Astrocyte (in vitro differentiated cells and primary cell): ENCODE results near the gene ADGRL1. TPM values are rescaled to one million over a fixed set of nuclear protein-coding genes. Genes with fewer than 3 reads are reported as not detected.

Experiments
- DNase-seq: peaks from one replicate; pipeline ENCODE4 v3.0.0-alpha.2; 2010; ENCODE audit warnings: low read depth
- FAIRE-seq: peaks from 2 replicates; lab custom pipeline; 2011; peaks lifted over from hg19 to GRCh38; lab: Jason Lieb, UNC
- H2AFZ ChIP-seq: 2 replicates; pipeline ENCODE4 v1.6.0; 2012; ENCODE audit warnings: low read depth, low read length, inconsistent platforms
- H3K27ac ChIP-seq: 2 replicates; pipeline ENCODE4 v1.5.1; 2011; ENCODE audit warnings: low read depth, low read length, inconsistent platforms
- H3K27me3 ChIP-seq: 2 replicates; pipeline ENCODE4 v1.6.0; 2011; ENCODE audit warnings: low read length, inconsistent platforms; ENCODE audit not compliant: insufficient read depth
- H3K36me3 ChIP-seq: 2 replicates; pipeline ENCODE4 v1.5.1; 2011; ENCODE audit warnings: low read length, inconsistent platforms; ENCODE audit not compliant: insufficient read depth
- H3K4me1 ChIP-seq: 2 replicates; pipeline ENCODE4 v1.5.1; 2011; ENCODE audit warnings: low read length, inconsistent platforms; ENCODE audit not compliant: insufficient read depth
- H3K4me2 ChIP-seq: 2 replicates; pipeline ENCODE4 v1.6.0; 2012; ENCODE audit warnings: low read length, inconsistent platforms
- H3K4me3 ChIP-seq: 2 replicates; pipeline ENCODE4 v1.5.1; 2011; ENCODE audit warnings: low read depth, mild to moderate bottlenecking, low read length, inconsistent platforms; ENCODE audit not compliant: insufficient read depth
- H3K79me2 ChIP-seq: 2 replicates; pipeline ENCODE4 v1.6.0; 2012; ENCODE audit warnings: mild to moderate bottlenecking, low read length, inconsistent platforms; ENCODE audit not compliant: insufficient read depth
- H3K9ac ChIP-seq: 2 replicates; pipeline ENCODE4 v1.6.0; 2012; ENCODE audit warnings: mild to moderate bottlenecking, low read length, inconsistent platforms
- H3K9me3 ChIP-seq: 2 replicates; pipeline ENCODE4 v1.5.1; 2012; ENCODE audit warnings: low read depth, mild to moderate bottlenecking, low read length, inconsistent platforms; ENCODE audit not compliant: insufficient read depth
- H4K20me1 ChIP-seq: 2 replicates; pipeline ENCODE4 v1.6.0; 2012; ENCODE audit warnings: low read length, inconsistent platforms; ENCODE audit not compliant: insufficient read depth
- H3K27ac Mint-ChIP-seq: one replicate; pipeline ENCODE4 v1.8.0; 2021; ENCODE audit warnings: mild to moderate bottlenecking, mixed read lengths; ENCODE audit not compliant: unreplicated experiment
- H3K27me3 Mint-ChIP-seq: one replicate; pipeline ENCODE4 v1.8.0; 2021; ENCODE audit warnings: low read depth, mixed read lengths; ENCODE audit not compliant: unreplicated experiment
- H3K36me3 Mint-ChIP-seq: one replicate; pipeline ENCODE4 v1.8.0; 2021; ENCODE audit warnings: low read depth, mixed read lengths; ENCODE audit not compliant: unreplicated experiment
- H3K4me1 Mint-ChIP-seq: one replicate; pipeline ENCODE4 v1.8.0; 2021; ENCODE audit warnings: low read depth, mixed read lengths; ENCODE audit not compliant: unreplicated experiment
- H3K4me3 Mint-ChIP-seq: one replicate; pipeline ENCODE4 v1.8.0; 2021; ENCODE audit warnings: mild to moderate bottlenecking, moderate library complexity, mixed read lengths; ENCODE audit not compliant: unreplicated experiment
- H3K9me3 Mint-ChIP-seq: one replicate; pipeline ENCODE4 v1.8.0; 2021; ENCODE audit warnings: mild to moderate bottlenecking, mixed read lengths; ENCODE audit not compliant: unreplicated experiment
- EZH2 ChIP-seq: IDR thresholded peaks from 2 replicates; pipeline ENCODE4 v1.6.1; 2012; ENCODE audit warnings: mild to moderate bottlenecking, low read length, inconsistent platforms; ENCODE audit not compliant: insufficient read depth
- total RNA-seq: library from RNA; stranded (reverse); gene quantifications from 2 replicates; pipeline ENCODE4 v1.2.1, GENCODE V29; 2021
- TF ChIP-seq, protein P1 (sequence below): IDR thresholded peaks from 2 replicates; pipeline ENCODE4 v1.5.1; 2011; ENCODE audit warnings: low read depth, mild to moderate bottlenecking, inconsistent platforms, low read length, moderate library complexity; ENCODE audit not compliant: insufficient read depth

ADGRL1 gene
- total RNA-seq, 1 donor from 2014 or later = 40.9 TPM

DNA sequence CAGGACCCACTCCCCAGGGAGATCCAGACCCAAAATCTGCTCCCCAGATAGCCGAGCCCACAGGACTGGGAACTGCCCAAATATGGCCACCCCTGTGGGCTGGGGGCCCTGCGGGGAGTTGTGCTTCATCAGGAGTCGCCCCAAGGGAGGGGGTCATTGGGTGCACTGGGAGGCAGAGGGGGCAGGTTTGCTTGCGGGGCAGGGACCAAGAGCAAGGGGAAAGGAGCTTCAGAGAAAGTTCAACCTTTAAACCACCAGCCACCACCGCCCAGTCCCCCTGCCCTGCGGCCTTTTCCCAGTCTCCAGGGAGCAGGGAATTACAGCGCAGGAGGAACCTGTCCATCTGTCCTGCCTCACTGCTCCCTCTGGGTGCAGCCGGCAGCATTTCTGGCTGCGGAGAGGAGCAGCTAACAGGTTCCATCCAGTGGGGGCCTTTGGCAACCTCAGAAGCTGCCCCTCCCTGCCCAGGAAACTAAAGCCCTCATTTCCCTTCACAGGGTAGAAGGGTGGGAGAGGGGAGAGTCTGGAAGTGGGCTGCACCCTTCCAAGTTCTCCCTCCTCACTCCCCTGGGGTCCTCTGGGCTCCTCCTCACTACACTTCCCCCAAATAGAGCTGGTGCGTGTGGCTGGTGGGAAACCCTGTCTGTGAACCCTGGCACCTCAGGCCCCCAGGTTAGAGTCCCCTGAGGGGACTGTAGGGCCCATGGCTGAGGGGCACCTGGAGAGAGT, 55.8 kb downstream of the ADGRL1 start:
- H3K4me1 ChIP-seq = peaks cover 10% of the 10 kb centered on the region
- Mint-ChIP-seq H3K4me3 (no peak overlapping the region), H3K27me3 (no peaks in the 10 kb centered on the region), H3K9me3 (no peaks in the 10 kb centered on the region), H3K4me1 (peaks cover 21% of the 10 kb centered on the region), H3K36me3 (peaks cover 5% of the 10 kb centered on the region), H3K27ac (no peak overlapping the region)
- TF ChIP-seq, protein P1, sequence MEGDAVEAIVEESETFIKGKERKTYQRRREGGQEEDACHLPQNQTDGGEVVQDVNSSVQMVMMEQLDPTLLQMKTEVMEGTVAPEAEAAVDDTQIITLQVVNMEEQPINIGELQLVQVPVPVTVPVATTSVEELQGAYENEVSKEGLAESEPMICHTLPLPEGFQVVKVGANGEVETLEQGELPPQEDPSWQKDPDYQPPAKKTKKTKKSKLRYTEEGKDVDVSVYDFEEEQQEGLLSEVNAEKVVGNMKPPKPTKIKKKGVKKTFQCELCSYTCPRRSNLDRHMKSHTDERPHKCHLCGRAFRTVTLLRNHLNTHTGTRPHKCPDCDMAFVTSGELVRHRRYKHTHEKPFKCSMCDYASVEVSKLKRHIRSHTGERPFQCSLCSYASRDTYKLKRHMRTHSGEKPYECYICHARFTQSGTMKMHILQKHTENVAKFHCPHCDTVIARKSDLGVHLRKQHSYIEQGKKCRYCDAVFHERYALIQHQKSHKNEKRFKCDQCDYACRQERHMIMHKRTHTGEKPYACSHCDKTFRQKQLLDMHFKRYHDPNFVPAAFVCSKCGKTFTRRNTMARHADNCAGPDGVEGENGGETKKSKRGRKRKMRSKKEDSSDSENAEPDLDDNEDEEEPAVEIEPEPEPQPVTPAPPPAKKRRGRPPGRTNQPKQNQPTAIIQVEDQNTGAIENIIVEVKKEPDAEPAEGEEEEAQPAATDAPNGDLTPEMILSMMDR = no peak
- TF ChIP-seq EZH2 = no peak
- FAIRE-seq = no peak
- no peak overlapping the region for H2AFZ ChIP-seq
- no peak for DNase-seq
- H3K9me3 ChIP-seq = no peaks in the 10 kb centered on the region
- H3K4me2 ChIP-seq = peak overlapping the region; percentile 64
- H3K27me3 ChIP-seq = no peaks in the 10 kb centered on the region
- no peak overlapping the region for H3K4me3 ChIP-seq
- peaks cover 31% of the 10 kb centered on the region for H4K20me1 ChIP-seq
- H3K9ac ChIP-seq = no peak overlapping the region
- H3K27ac ChIP-seq = no peak overlapping the region
- peaks cover 9% of the 10 kb centered on the region for H3K79me2 ChIP-seq
- H3K36me3 ChIP-seq = no peaks in the 10 kb centered on the region

DNA sequence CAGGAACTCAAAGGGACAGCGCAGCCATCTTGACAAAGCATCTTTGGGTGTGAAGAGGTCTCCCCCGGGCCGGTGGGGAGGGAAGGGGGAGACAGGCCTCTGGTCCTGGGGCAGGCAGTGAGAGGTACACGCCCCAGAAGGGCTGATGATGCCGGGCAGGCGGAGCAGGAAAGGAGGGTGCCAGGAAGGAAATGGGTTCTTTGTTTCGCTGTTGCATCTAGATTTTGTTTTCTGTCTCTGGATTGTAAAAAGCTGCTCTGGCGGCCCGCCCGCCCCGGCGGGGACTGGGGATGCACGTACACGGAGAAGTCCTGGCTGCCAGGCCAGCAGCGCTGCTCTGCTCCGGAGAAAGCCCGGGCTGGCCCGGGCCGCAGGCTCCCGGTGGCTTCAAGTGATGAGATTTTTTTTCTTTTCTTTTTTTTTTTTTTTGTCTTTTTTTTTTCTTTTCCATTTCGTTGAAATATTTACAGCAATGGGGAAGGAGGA, 56.4 kb downstream of the ADGRL1 start:
- H3K27me3 Mint-ChIP-seq = no peaks in the 10 kb centered on the region
- Histone ChIP-seq H3K27ac (no peak overlapping the region), H3K27me3 (no peaks in the 10 kb centered on the region), H3K9me3 (no peaks in the 10 kb centered on the region), H4K20me1 (peaks cover 31% of the 10 kb centered on the region), H3K4me1 (peaks cover 10% of the 10 kb centered on the region), H3K4me3 (no peak overlapping the region), H3K9ac (peak overlapping the region; percentile 43), H3K4me2 (peak overlapping the region; percentile 64), H3K79me2 (peaks cover 9% of the 10 kb centered on the region), H3K36me3 (no peaks in the 10 kb centered on the region), H2AFZ (peak overlapping the region; percentile 20)
- H3K9me3 Mint-ChIP-seq = no peaks in the 10 kb centered on the region
- DNase-seq (no peak), FAIRE-seq (no peak)
- no peak overlapping the region for H3K27ac Mint-ChIP-seq
- H3K4me3 Mint-ChIP-seq = no peak overlapping the region
- H3K4me1 Mint-ChIP-seq = peaks cover 22% of the 10 kb centered on the region
- H3K36me3 Mint-ChIP-seq = peaks cover 5% of the 10 kb centered on the region
- no peak for TF ChIP-seq EZH2
- TF ChIP-seq, protein P1 = no peak

DNA sequence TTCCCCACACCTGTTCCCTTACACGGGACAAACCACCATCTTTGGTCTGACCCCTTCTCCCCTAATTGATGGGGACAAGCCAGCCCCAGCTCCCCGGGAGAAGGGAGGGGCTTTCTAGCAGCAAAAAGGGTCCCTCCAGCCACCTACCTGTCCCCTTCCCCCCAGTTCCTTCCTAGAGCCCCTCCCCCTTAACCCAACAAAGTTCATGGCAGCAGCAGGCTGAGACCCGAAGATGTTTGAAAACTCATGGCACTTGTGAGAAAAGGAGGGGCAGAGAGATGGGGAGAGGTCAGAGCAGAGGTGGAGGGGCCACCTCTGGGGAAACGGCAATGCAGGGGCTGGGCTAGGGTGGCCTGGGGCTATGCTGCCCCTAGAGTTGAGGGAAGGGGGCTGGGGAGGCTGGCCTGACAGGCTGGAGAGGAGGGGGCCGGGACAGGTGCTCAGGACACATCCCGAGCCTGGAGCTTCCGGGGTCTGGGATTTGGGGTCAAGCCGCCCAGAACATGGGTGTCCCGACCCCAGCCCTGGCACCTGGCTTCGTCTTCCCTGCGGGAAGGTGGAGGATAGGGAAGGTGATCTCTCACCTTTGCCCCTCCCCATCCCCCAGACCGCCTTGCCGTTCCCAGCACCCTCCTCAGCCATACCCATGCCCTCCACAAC, 57.1 kb downstream of the ADGRL1 start:
- H3K4me2 ChIP-seq = peak overlapping the region; percentile 64
- H4K20me1 ChIP-seq = peaks cover 31% of the 10 kb centered on the region
- TF ChIP-seq EZH2 = no peak
- TF ChIP-seq, protein P1 = no peak
- Mint-ChIP-seq H3K4me3 (no peak overlapping the region), H3K36me3 (peaks cover 5% of the 10 kb centered on the region), H3K27ac (no peak overlapping the region), H3K27me3 (no peaks in the 10 kb centered on the region), H3K4me1 (peaks cover 22% of the 10 kb centered on the region), H3K9me3 (no peaks in the 10 kb centered on the region)
- no peak overlapping the region for H3K27ac ChIP-seq
- H3K36me3 ChIP-seq = no peaks in the 10 kb centered on the region
- no peaks in the 10 kb centered on the region for H3K27me3 ChIP-seq
- peak overlapping the region; percentile 43 for H3K9ac ChIP-seq
- no peak for DNase-seq
- H2AFZ ChIP-seq = peak overlapping the region; percentile 47
- FAIRE-seq = no peak
- H3K9me3 ChIP-seq = no peaks in the 10 kb centered on the region
- H3K4me1 ChIP-seq = peaks cover 10% of the 10 kb centered on the region
- H3K4me3 ChIP-seq = no peak overlapping the region
- H3K79me2 ChIP-seq = peaks cover 9% of the 10 kb centered on the region
